Measurements from ENCODE around the gene MYOZ3.

MYOZ3 gene

DNA sequence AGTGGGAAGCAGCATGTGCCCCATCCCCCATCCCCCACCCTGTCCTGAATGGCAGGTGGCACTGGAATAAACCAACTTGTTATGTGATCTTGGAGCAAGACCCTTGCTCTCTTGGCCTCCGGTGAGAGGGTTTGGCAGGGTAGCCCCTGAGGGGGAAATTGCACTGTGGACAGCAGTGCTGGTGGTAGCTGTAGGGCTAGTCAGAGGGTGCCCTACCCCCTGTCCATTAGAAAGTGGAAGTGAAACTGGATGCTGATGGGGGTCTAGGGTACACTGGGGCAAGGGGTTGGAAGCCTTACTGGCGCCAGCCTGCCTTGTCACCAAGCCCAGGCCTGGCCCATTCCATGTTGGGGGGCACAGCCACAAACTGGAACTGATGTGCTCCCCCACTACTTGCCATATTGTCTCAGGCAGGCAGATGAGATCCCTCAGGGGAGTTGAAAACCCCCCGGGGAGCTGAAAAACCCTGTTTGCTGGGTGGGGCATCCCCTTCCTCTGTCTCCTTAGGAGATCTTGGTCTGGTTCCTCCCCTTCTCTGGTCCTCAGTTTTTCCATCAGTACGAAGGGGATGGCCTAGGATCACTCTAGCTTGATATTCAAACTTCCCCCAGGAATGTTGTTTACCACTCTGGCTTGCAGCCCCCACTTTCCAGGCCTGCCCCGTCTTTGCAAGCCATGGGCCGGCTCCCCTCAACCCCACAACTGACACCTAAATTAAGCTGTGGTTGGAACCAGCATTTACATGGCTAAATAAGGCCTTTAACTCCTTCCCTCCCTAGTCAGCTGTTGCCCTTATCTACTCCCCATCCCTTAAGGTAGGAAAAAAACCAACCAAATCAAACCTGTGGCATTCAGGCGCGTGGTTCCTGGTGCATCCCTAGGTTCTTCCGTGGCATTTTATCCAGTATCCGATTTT, 35.0 kb upstream of the MYOZ3 start:
- in situ Hi-C loops (cut with HindIII; ENCODE audit: low sequenced_read_pairs) = no loop called here

DNA sequence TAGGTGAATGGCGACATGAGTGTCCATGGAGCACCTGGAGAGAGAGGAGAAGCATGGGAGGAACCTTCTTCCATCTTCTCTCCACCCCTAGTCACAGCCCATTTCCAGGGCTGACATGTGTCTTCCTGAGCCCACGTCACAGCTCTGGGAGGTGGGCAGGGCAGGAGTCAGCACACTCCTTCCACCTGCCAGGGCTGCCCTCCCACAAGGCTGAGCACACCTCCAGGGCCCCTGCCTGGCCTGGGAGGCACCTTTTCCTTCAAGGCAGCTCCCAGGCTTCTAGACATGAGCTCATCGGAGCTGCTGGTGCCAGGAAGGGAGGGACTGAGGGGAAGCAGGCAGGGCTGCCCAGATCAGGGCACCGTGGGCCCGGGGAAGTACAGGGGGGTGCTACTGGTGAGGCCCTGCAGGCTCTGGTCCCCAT, 34.2 kb upstream of the MYOZ3 start:
- in situ Hi-C loops (cut with HindIII; ENCODE audit: low sequenced_read_pairs) = no loop called here

DNA sequence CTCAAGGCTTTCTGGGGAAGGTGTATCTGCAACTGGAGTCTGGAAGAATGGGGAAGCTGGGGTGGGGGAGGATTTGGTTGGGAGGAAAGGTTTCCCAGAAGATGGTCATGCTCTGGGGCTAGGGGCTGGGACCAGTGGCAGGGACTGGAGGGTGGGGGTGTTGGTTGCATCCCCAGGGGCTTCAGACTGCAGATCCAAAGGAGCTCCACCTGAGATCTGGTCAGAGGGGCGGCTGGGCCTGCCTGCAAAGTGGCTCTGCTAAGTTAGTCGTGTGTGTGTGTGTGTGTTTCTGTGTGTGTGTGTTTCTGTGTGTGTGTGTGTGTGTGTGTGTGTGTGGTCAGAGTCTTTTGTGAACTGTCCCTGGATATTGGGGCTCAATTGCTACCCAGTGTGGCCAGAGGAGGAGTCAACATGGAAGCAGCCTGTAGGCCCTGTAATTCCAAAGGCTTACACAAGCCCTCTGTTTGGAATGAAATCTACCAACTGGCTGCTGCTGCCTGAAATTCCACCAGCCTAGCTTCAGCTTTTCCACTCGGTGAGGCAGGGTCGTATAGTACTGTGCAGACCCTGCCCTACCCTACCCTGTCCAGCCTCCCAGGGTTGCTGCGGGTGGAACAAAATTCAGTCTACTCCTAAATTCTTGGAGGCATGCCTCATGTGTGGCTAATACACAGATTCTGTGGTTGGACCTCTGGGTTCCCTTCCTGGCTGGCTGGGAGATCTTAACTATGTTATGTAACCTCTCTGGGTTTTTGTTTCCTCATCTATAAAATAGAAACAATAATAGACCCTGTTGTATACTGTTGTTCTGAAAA, 33.1 kb upstream of the MYOZ3 start:
- in situ Hi-C loops (cut with HindIII; ENCODE audit: low sequenced_read_pairs) = no loop called here

DNA sequence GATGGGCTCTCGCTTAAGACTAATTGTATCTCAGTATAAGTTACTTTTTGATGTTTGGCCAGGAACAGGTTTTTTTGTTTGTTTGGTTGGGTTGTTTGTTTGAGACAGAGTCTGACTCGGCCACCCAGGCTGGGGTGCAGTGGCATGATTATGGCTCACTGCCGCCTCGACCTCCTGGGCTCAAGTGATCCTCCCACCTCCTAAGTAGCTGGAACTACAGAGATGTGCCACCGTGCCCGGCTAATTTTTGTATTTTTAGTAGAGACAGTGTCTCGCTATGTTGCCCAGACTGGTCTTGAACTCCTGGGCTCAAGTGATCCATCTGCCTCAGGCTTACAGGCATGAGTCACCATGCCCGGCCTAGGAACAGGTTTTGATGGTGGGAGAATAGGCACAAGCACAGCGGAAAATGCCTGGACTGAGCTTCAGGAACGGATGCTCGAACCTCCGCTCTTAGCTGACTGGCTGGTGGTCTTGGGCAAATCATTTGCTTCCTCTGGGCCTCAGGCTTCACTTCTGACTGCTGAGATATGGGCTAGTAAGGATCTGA, 32.0 kb upstream of the MYOZ3 start:
- in situ Hi-C loops (cut with HindIII; ENCODE audit: low sequenced_read_pairs) = no loop called here

GRCh38 chr5:150630016-150630415, 31.0 kb upstream of the MYOZ3 start:
- in situ Hi-C loops (cut with HindIII; ENCODE audit: low sequenced_read_pairs) = no loop called here

DNA sequence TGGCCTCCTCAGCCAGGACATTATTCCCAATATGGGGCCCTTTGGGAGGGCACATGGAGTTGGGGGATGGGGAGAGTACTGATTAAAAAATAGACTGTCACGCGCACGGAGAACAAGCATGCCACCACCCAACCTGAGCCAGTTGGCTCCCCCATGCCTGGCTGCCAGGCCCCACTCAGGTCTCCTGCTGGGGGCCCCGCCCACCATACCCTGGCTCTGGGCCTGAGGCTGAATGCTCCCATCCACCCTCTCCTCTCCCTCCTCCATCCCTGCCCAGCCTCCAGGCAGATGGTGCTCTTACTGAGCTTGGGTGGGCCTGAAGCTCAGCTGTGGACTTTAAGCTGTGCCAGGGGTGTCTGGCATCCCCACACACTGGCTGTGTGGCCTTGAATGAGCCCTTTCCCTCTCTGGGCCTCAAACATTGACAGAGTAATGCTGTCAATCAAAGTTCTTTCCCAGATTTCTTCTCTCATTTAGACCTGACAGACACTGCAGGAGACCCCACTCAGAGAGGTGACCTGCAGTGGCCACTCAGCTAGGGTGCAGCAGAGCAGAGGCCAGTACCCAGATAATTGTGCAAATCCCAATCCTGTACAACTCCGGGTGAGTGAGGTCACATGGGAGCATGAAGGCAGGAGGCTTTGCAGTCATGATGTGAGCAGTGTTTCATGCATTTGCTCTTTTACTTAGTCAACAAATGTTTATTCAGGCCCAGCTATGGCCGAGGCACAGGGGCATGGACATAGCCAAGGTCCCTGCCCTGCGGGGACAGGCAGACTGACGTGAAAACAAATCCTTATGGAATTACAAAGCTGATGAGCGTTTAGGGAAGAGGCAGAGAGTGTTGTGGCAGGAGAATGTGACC, 30.4 kb upstream of the MYOZ3 start:
- in situ Hi-C loops (cut with HindIII; ENCODE audit: low sequenced_read_pairs) = no loop called here

GRCh38 chr5:150631326-150631701, 29.7 kb upstream of the MYOZ3 start:
- in situ Hi-C loops (cut with HindIII; ENCODE audit: low sequenced_read_pairs) = no loop called here

- in situ Hi-C loops (cut with HindIII; ENCODE audit: low sequenced_read_pairs) = no loop called here
These were observed 28.5 kb upstream of the MYOZ3 start for GRCh38 chr5:150632305-150633160.

DNA sequence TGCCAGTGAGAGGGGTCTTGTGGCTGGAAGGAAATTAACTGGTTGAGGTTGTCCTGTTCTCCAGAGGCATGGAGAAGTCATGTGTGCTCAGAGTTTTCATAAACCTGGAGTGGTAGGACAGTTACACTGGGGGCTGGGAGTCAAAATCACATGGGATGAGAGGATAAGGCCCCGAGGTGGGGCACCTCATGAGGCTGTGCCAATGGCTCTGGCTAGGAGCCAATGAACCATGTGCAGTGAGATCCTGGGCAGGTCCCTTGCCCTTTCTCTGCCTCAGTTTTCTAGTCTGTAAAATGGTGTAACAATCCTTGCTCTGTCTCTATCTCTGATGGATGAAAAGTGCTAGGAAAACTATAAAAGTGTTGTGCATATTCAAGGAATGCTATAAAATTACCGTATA, 27.6 kb upstream of the MYOZ3 start:
- in situ Hi-C loops (cut with HindIII; ENCODE audit: low sequenced_read_pairs) = no loop called here

- in situ Hi-C loops (cut with HindIII; ENCODE audit: low sequenced_read_pairs) = no loop called here
These were observed 24.4 kb upstream of the MYOZ3 start for GRCh38 chr5:150636391-150637244.

DNA sequence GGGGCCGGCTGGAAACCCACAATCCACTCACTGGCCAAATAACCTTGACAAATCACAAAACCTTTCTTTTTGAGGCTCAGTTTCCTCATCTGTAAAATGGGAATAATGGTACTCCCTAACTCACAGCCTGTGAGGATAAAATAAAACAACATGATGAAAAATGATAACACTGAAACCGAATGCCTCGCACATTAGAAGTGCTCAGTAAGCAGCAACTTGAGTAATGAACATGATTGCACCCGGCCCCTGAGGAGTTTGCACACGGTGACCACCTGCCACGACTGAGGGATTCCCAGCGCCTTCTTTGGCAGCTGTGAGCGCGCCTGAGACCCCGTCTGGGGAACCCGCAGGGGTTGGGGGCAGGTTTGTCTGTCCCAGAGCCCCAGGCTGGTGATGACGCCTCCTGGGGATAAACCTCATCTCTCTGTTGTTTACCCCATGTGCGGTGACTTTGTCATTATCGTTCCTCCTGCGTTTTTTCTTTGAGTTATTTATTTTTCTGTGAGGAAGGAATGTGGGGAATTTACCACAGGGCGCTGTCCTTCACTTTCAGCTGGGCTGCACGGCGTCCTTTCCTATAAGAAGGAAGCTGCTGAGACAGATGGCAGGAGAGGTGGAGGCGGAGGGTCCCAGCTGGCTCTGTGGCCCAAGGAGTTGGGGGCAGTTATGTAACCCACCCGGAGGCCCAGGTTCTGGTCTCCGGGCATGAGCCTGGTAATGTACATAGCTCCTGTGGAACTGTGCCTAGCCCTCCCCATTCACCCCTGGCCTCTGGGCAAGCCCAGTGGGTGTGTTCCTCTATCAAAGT, 23.6 kb upstream of the MYOZ3 start:
- in situ Hi-C loops (cut with HindIII; ENCODE audit: low sequenced_read_pairs) = no loop called here

DNA sequence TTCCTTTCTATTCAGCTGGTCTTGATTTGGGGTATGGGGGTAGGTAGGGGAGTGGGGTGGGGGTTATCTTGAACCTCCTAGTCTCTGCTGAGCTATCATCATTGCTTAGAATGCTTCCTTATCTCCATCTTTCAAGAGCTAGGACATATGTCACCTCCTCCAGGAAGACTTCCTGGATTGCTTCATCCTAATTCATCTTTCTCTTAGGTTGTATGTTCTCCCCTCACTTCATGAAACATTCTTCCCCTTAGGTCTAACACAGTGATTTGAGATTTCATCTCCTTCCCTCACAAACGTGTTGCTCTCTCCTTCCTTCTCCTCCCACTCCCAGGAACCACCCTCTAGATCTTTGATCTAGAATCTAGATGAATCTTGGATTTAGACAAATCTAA, 23.0 kb upstream of the MYOZ3 start:
- in situ Hi-C loops (cut with HindIII; ENCODE audit: low sequenced_read_pairs) = no loop called here

GRCh38 chr5:150638488-150639376, 22.3 kb upstream of the MYOZ3 start:
- in situ Hi-C loops (cut with HindIII; ENCODE audit: low sequenced_read_pairs) = no loop called here

DNA sequence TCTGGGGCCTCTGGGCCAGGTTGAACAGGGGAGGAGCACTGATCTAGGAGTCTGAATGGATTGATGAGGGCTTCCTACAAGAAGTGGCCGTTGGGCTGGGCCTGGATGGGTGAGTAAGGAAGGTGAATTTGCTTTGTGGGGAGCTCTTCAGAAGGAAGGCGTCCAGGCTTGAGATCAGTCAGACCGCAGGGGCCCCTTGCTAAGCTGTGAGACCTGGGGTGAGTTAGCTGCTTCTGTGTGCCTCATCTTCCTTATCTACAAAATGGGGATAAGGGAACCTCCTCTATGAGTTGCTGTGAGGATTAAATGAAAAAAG, 21.7 kb upstream of the MYOZ3 start:
- in situ Hi-C loops (cut with HindIII; ENCODE audit: low sequenced_read_pairs) = no loop called here

- in situ Hi-C loops (cut with HindIII; ENCODE audit: low sequenced_read_pairs) = no loop called here
These were observed 21.3 kb upstream of the MYOZ3 start for GRCh38 chr5:150639751-150640150.

DNA sequence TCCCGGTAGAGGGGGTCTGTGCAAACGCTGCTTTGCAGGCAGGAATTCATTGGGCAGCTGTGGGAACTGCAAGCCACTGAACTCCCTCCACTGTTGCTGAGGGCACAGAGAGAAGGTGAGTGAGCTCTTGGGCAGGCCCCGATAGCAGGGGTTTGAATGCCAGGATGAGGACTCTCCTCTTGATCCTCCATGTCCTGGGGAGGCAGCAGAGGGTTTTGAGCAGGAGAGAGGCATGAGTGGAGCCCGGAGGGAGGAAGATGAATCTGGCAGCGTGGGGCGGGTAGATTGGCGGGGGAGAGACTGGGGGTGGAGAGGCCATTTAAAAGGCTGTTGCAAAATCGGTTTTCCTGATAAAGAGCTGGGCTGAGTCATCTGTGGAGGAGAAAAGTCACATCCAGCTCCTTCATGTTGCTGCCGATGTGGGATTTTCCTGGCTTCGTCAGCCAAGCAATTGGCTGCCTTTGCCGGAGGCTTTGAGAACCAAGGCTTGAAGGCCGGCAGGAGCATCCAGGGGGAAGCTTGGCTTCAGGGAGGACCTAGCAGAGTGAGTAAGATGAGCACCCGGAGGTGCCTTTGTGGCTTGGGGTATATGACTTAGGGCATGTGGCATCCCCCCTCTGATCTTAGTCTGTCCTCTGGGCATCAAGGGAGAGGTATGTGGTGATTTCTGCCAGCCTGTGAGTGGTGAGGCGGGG, 20.6 kb upstream of the MYOZ3 start, which contains the start of gene SYNPO:
Gene SYNPO, plus strand, starts transcription at position 350 of the 695 bp plus-strand sequence. CDS start 7,616 bp downstream, outside the sequence.
- in situ Hi-C loops (cut with HindIII; ENCODE audit: low sequenced_read_pairs) = no loop called here
